ENCODE results near the gene DOCK8. TPM values are rescaled to one million over a fixed set of nuclear protein-coding genes. Genes with fewer than 3 reads are reported as not detected.

Gene DOCK8
- total RNA-seq, 1 experiment from 2014 or later: 0.37 TPM

DNA sequence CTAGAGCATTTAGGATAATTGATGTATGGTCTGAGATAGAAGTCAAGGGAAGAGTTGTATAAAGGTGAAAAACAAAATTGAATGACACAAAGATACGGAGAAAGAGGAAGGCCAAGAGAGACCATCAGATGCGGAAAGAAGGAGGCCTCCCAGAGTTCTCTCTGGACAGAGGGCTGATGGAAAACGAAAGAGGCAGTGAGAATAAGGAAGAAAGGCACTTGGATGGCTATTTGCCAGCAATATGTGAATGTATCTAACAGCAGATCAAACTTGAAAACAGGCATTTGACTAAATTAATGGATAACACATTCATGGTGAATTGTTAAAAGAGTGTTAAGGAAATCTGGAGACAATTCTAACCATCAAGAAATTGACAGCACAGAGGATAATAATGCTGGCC, 2.4 kb upstream of the DOCK8 start:
- no peak overlapping the region for H3K4me2 ChIP-seq (ENCODE audit: low read length)
- no peaks in the 10 kb centered on the region for H3K9me2 ChIP-seq (ENCODE audit: insufficient read depth)
- ChIA-PET CTCF (no interaction called here), POLR2A (no interaction called here), RAD21 (ENCODE audit: low non-redundant PET in 1 of 2, low total read pairs in 2 of 2, uncharacterized antibody in 2 of 2, unreplicated experiment in 2 of 2) (no interaction called here)
- intact Hi-C loops (cut with micrococcal nuclease): no loop called here
- no peak overlapping the region for H2AFZ ChIP-seq (ENCODE audit: low read depth, low read length, poor library complexity, severe bottlenecking)
- TF ChIP-seq RAD21 (IDR thresholded peaks at IDR 0.05; ENCODE audit: low read depth): no peak
- TF ChIP-seq TCF7L2 (IDR thresholded peaks at IDR 0.05; ENCODE audit: borderline replicate concordance, extremely low read depth, insufficient read depth, insufficient read length): no peak
- TF ChIP-seq, protein P1, sequence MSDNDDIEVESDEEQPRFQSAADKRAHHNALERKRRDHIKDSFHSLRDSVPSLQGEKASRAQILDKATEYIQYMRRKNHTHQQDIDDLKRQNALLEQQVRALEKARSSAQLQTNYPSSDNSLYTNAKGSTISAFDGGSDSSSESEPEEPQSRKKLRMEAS (IDR thresholded peaks at IDR 0.05): no peak
- TF ChIP-seq SP1 (IDR thresholded peaks at IDR 0.05; ENCODE audit: low read depth): no peak
- TF ChIP-seq SIN3A (IDR thresholded peaks at IDR 0.05; ENCODE audit: low read depth): no peak
- TF ChIP-seq, protein P2, sequence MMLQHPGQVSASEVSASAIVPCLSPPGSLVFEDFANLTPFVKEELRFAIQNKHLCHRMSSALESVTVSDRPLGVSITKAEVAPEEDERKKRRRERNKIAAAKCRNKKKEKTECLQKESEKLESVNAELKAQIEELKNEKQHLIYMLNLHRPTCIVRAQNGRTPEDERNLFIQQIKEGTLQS (IDR thresholded peaks at IDR 0.05): no peak
- no peak for TF ChIP-seq JUND (IDR thresholded peaks at IDR 0.05)
- TF ChIP-seq FOSL1 (IDR thresholded peaks at IDR 0.05; ENCODE audit: low read depth): no peak
- TF ChIP-seq YY1 (IDR thresholded peaks at IDR 0.05; ENCODE audit: extremely low read depth, insufficient replicate concordance, low read depth, low read length): no peak
- TF ChIP-seq EZH2phosphoT487 (IDR thresholded peaks at IDR 0.05; ENCODE audit: borderline replicate concordance): no peak
- TF ChIP-seq ZFX (IDR thresholded peaks at IDR 0.05): no peak
- TF ChIP-seq POLR2AphosphoS5 (IDR thresholded peaks at IDR 0.05; ENCODE audit: low read depth, low read length): no peak
- TF ChIP-seq, protein P3, sequence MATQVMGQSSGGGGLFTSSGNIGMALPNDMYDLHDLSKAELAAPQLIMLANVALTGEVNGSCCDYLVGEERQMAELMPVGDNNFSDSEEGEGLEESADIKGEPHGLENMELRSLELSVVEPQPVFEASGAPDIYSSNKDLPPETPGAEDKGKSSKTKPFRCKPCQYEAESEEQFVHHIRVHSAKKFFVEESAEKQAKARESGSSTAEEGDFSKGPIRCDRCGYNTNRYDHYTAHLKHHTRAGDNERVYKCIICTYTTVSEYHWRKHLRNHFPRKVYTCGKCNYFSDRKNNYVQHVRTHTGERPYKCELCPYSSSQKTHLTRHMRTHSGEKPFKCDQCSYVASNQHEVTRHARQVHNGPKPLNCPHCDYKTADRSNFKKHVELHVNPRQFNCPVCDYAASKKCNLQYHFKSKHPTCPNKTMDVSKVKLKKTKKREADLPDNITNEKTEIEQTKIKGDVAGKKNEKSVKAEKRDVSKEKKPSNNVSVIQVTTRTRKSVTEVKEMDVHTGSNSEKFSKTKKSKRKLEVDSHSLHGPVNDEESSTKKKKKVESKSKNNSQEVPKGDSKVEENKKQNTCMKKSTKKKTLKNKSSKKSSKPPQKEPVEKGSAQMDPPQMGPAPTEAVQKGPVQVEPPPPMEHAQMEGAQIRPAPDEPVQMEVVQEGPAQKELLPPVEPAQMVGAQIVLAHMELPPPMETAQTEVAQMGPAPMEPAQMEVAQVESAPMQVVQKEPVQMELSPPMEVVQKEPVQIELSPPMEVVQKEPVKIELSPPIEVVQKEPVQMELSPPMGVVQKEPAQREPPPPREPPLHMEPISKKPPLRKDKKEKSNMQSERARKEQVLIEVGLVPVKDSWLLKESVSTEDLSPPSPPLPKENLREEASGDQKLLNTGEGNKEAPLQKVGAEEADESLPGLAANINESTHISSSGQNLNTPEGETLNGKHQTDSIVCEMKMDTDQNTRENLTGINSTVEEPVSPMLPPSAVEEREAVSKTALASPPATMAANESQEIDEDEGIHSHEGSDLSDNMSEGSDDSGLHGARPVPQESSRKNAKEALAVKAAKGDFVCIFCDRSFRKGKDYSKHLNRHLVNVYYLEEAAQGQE (IDR thresholded peaks at IDR 0.05; ENCODE audit: low read depth): no peak
- TF ChIP-seq, protein P4, sequence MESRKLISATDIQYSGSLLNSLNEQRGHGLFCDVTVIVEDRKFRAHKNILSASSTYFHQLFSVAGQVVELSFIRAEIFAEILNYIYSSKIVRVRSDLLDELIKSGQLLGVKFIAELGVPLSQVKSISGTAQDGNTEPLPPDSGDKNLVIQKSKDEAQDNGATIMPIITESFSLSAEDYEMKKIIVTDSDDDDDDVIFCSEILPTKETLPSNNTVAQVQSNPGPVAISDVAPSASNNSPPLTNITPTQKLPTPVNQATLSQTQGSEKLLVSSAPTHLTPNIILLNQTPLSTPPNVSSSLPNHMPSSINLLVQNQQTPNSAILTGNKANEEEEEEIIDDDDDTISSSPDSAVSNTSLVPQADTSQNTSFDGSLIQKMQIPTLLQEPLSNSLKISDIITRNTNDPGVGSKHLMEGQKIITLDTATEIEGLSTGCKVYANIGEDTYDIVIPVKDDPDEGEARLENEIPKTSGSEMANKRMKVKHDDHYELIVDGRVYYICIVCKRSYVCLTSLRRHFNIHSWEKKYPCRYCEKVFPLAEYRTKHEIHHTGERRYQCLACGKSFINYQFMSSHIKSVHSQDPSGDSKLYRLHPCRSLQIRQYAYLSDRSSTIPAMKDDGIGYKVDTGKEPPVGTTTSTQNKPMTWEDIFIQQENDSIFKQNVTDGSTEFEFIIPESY (IDR thresholded peaks at IDR 0.05; ENCODE audit: extremely low read depth, insufficient replicate concordance, low read length): no peak
- TF ChIP-seq, protein P5, sequence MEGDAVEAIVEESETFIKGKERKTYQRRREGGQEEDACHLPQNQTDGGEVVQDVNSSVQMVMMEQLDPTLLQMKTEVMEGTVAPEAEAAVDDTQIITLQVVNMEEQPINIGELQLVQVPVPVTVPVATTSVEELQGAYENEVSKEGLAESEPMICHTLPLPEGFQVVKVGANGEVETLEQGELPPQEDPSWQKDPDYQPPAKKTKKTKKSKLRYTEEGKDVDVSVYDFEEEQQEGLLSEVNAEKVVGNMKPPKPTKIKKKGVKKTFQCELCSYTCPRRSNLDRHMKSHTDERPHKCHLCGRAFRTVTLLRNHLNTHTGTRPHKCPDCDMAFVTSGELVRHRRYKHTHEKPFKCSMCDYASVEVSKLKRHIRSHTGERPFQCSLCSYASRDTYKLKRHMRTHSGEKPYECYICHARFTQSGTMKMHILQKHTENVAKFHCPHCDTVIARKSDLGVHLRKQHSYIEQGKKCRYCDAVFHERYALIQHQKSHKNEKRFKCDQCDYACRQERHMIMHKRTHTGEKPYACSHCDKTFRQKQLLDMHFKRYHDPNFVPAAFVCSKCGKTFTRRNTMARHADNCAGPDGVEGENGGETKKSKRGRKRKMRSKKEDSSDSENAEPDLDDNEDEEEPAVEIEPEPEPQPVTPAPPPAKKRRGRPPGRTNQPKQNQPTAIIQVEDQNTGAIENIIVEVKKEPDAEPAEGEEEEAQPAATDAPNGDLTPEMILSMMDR (IDR thresholded peaks at IDR 0.05 in 2 of 3, conservative IDR thresholded peaks at IDR 0.05 in 1 of 3; ENCODE audit: borderline replicate concordance in 1 of 3, insufficient read depth in 1 of 3, low read depth in 2 of 3, low read length in 2 of 3): no peak
- no peak for TF ChIP-seq CEBPB (IDR thresholded peaks at IDR 0.05; ENCODE audit: low read depth)
- TF ChIP-seq EGR1 (IDR thresholded peaks at IDR 0.05; ENCODE audit: low read depth): no peak
- no peak for TF ChIP-seq POLR2A (IDR thresholded peaks at IDR 0.05; ENCODE audit: borderline replicate concordance, extremely low read depth, insufficient read depth, insufficient read length)
- no TSS peak for BruUV-seq (replicated peaks)
- H3K9ac ChIP-seq (ENCODE audit: low read length): no peak overlapping the region
- no peaks in the 10 kb centered on the region for H3K27me3 ChIP-seq (ENCODE audit: insufficient read depth, low read length)
- H3K9me3 ChIP-seq (ENCODE audit: control insufficient read depth in 1 of 2, insufficient read depth in 1 of 2, low read depth in 1 of 2, low read length in 2 of 2): no peaks in the 10 kb centered on the region
- no peak overlapping the region for H3K4me3 ChIP-seq (replicated peaks in 1 of 2; ENCODE audit: low read depth in 1 of 2, low read length in 2 of 2)
- ATAC-seq: no peak
- no peak overlapping the region for H3K27ac ChIP-seq (ENCODE audit: low read depth, low read length)
- H3K36me3 ChIP-seq (ENCODE audit: control insufficient read depth in 1 of 2, insufficient read depth in 2 of 2, low read length in 2 of 2): no peaks in the 10 kb centered on the region
- H3K79me2 ChIP-seq (ENCODE audit: insufficient read depth, low read length): no peaks in the 10 kb centered on the region
- peaks cover 0 to 7% of the 10 kb centered on the region in 2 experiments; a peak in 1 of 4 replicates for H3K4me1 ChIP-seq (ENCODE audit: control insufficient read depth in 1 of 2, insufficient read depth in 2 of 2, low read length in 2 of 2)
- DNase-seq (ENCODE audit: low read depth, low spot score): no peak
- H4K20me1 ChIP-seq (ENCODE audit: insufficient read depth): no peaks in the 10 kb centered on the region

All from HCT116 (cell line).